NT2/D1 (cell line): Measurements from ENCODE around the gene NTN1.

Experiments
- DNase-seq: peaks from one replicate; pipeline ENCODE4 v3.0.0-alpha.2; 2011; ENCODE audit warnings: low read depth, low spot score
- H3K27me3 ChIP-seq: 2 replicates; pipeline ENCODE4 v1.6.0; 2011; ENCODE audit warnings: mild to moderate bottlenecking; ENCODE audit not compliant: insufficient read length, insufficient read depth
- H3K36me3 ChIP-seq: 2 replicates; pipeline ENCODE4 v1.6.1; 2011; ENCODE audit warnings: mild to moderate bottlenecking, low read length, mixed read lengths; ENCODE audit not compliant: insufficient read depth, insufficient read length
- H3K4me1 ChIP-seq: 2 replicates; pipeline ENCODE4 v1.5.1; 2011; ENCODE audit not compliant: insufficient read depth, insufficient read length
- H3K4me3 ChIP-seq: 2 replicates; pipeline ENCODE4 v1.5.1; 2011; ENCODE audit warnings: low read depth; ENCODE audit not compliant: insufficient read length
- H3K9ac ChIP-seq: 2 replicates; pipeline ENCODE4 v1.6.0; 2011; ENCODE audit warnings: low read depth; ENCODE audit not compliant: insufficient read length
- H3K9me3 ChIP-seq: 2 replicates; pipeline ENCODE4 v1.5.1; 2011; ENCODE audit warnings: mild to moderate bottlenecking, low read length; ENCODE audit not compliant: insufficient read depth
- SUZ12 ChIP-seq: IDR thresholded peaks from 2 replicates; pipeline ENCODE4 v1.6.1; 2011; ENCODE audit not compliant: insufficient read length, insufficient read depth; ENCODE audit errors: extremely low read depth
- YY1 ChIP-seq: IDR thresholded peaks from 2 replicates; pipeline ENCODE4 v1.6.1; 2011; ENCODE audit not compliant: insufficient read length, insufficient read depth
- ZNF274 ChIP-seq: IDR thresholded peaks from 2 replicates; pipeline ENCODE4 v1.6.1; 2011; ENCODE audit warnings: mild to moderate bottlenecking, low read depth, low read length

NTN1 gene

GRCh38 chr17:9115214-9116191 is 94.2 kb downstream of the NTN1 start:
- peak; percentile 56 for DNase-seq
- H3K4me3 ChIP-seq: peak overlapping the region; percentile 15
- TF ChIP-seq YY1 (no peak), ZNF274 (no peak), SUZ12 (no peak)
- no peaks in the 10 kb centered on the region for H3K36me3 ChIP-seq
- H3K4me1 ChIP-seq: peaks cover 3% of the 10 kb centered on the region
- H3K9ac ChIP-seq: peak overlapping the region; percentile 59
- no peaks in the 10 kb centered on the region for H3K9me3 ChIP-seq
- no peaks in the 10 kb centered on the region for H3K27me3 ChIP-seq

GRCh38 chr17:9116311-9116835 is 95.1 kb downstream of the NTN1 start:
- Histone ChIP-seq H3K9me3 (no peaks in the 10 kb centered on the region), H3K36me3 (no peaks in the 10 kb centered on the region), H3K4me1 (peaks cover 3% of the 10 kb centered on the region), H3K9ac (no peak overlapping the region), H3K4me3 (no peak overlapping the region), H3K27me3 (no peaks in the 10 kb centered on the region)
- DNase-seq: no peak
- no peak for TF ChIP-seq ZNF274
- no peak for TF ChIP-seq YY1
- TF ChIP-seq SUZ12: no peak

GRCh38 chr17:9116861-9117568 is 95.7 kb downstream of the NTN1 start:
- no peak for DNase-seq
- Histone ChIP-seq H3K36me3 (no peaks in the 10 kb centered on the region), H3K4me3 (no peak overlapping the region), H3K9ac (peak overlapping the region; percentile 8), H3K27me3 (no peaks in the 10 kb centered on the region), H3K9me3 (no peaks in the 10 kb centered on the region), H3K4me1 (peaks cover 3% of the 10 kb centered on the region)
- no peak for TF ChIP-seq SUZ12
- no peak for TF ChIP-seq YY1
- TF ChIP-seq ZNF274: no peak

GRCh38 chr17:9120471-9120870 is 99.2 kb downstream of the NTN1 start:
- Histone ChIP-seq H3K27me3 (no peaks in the 10 kb centered on the region), H3K4me1 (peaks cover 3% of the 10 kb centered on the region), H3K36me3 (no peaks in the 10 kb centered on the region), H3K9me3 (no peaks in the 10 kb centered on the region), H3K9ac (no peak overlapping the region), H3K4me3 (no peak overlapping the region)
- no peak for DNase-seq
- no peak for TF ChIP-seq YY1
- no peak for TF ChIP-seq SUZ12
- no peak for TF ChIP-seq ZNF274

GRCh38 chr17:9121186-9121820 is 100.0 kb downstream of the NTN1 start:
- DNase-seq: no peak
- H3K4me1 ChIP-seq: peaks cover 3% of the 10 kb centered on the region
- no peak for TF ChIP-seq ZNF274
- no peaks in the 10 kb centered on the region for H3K36me3 ChIP-seq
- H3K27me3 ChIP-seq: no peaks in the 10 kb centered on the region
- no peaks in the 10 kb centered on the region for H3K9me3 ChIP-seq
- H3K4me3 ChIP-seq: peak overlapping the region; percentile 4
- no peak overlapping the region for H3K9ac ChIP-seq

GRCh38 chr17:9123594-9124553 is 102.6 kb downstream of the NTN1 start:
- H3K36me3 ChIP-seq: no peaks in the 10 kb centered on the region
- no peaks in the 10 kb centered on the region for H3K27me3 ChIP-seq
- TF ChIP-seq ZNF274: no peak
- no peak for TF ChIP-seq SUZ12
- no peak for TF ChIP-seq YY1
- no peaks in the 10 kb centered on the region for H3K9me3 ChIP-seq
- no peak overlapping the region for H3K4me3 ChIP-seq
- no peak for DNase-seq
- no peaks in the 10 kb centered on the region for H3K4me1 ChIP-seq
- H3K9ac ChIP-seq: no peak overlapping the region
